GM19468 (cell line): ENCODE measurements around the gene PIP4K2A.

Source experiments
- ATAC-seq: cut with Tn5 transposase; IDR thresholded peaks from one replicate; pipeline ENCODE4 v1.9.1; 2021; ENCODE audit warnings: mild to moderate bottlenecking, moderate library complexity, moderate number of reproducible peaks; ENCODE audit not compliant: unreplicated experiment; ENCODE audit errors: extremely low read depth

PIP4K2A gene

GRCh38 chr10:22672319-22673090 is 41.9 kb downstream of the PIP4K2A start:
- no peak for ATAC-seq

DNA sequence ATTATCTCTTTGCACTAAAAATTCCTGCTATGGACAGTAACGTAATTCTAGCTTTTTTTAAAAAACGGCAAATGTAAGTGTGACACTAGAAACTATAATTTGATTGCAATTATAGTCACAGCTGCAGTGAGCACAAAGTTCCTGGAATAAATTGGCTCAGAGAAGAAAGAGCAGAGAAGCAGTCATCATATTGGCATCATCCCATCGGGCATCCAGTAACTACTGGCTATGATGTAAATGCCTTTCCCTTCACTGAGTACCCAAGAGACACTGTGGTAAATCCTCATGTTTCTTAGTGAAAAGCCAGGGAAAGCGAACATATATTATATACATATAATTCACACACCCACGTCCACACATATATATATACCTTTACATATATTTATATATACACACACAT is 43.6 kb downstream of the PIP4K2A start:
- ATAC-seq: no peak

DNA sequence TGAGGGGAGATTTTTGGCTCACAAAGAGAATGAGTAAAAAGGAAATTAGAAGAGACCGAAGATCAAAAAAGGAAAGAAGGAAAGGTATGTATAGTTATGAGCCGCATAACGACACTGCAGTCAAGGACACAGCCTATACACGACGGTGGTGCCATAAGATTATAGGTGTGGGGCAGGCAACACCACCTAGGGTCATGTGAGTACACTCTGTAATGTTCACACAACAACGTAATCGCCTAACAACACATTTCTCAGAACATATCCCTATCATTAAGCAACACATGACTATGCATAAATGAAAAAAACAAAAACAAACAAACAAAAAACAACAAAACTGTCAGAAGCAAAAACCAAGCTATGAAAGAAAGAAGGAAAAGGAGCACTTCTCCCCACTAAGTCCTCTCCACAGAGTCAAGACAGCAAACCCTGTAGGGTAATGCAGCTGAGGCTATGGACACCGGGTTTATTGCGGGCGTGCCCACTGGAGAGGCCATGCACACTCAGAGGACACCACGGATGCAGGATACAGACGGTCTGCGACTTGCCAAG is 45.1 kb downstream of the PIP4K2A start:
- ATAC-seq: no peak

- ATAC-seq: no peak
Measured at GRCh38 chr10:22667093-22667480, 47.3 kb downstream of the PIP4K2A start.

GRCh38 chr10:22666287-22667092 is 47.9 kb downstream of the PIP4K2A start:
- ATAC-seq: peak; percentile 35

- no peak for ATAC-seq
Measured at GRCh38 chr10:22665329-22665728, 49.0 kb downstream of the PIP4K2A start.

DNA sequence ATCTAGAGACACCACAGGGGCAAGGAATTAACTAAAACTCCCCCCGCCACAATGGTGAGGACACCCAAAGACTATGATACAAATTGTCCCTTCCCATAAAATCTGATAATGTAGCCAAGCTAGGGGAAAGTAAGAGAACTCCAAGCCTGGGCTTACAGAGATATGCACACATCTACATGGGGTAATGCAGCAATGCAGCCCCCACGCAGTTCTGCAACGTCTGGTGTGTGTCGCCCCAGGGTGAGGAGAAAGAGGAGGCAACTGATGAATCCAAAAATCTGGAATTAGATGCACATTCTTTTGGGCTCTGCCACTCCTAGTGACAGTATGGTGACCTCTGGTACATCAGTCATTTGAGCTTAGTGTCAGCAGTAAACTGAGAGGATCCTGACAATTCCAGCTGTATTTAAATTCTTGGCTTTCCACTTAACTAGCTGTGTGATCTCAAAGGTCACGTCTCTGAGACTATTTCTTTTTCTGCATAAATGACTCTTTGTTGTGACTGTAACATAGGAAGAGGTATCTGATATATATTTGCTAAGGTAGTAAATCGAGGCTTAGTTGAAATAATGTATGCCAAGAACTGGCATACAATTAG is 51.5 kb downstream of the PIP4K2A start:
- ATAC-seq: no peak

- no peak for ATAC-seq
Measured at GRCh38 chr10:22659866-22660265, 54.5 kb downstream of the PIP4K2A start.

DNA sequence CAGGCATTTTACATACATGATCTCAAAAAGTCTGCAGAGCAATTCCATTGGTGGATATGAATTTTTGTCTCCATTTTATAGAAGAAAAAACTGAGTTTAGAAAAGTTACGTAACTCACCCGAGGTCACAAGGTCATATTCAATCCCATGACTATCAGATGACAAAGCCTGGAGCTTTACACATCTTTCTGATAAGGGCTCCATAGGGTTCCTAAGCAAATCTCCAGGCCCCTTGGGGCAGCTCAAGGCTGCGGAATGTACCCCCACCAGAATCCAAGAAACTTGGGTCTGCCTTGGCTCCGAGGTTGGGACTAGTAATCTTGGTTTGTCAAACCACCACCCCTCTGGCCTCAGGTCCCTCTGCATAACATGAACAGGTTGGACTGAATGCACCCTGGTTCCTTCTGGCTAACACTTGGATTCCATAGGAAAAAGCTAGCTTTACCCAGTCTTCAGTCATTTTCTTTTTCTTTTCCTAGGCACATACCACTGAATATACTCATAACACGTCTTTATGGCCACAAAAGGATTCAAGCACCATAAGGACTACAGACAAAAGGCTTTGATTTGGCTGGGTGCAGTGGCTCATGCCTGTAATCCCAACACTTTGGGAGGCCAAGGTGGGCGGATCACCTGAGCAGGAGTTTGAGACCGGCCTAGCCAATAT is 55.5 kb downstream of the PIP4K2A start:
- ATAC-seq: no peak

- no peak for ATAC-seq
Measured at GRCh38 chr10:22657566-22658225, 56.7 kb downstream of the PIP4K2A start.

DNA sequence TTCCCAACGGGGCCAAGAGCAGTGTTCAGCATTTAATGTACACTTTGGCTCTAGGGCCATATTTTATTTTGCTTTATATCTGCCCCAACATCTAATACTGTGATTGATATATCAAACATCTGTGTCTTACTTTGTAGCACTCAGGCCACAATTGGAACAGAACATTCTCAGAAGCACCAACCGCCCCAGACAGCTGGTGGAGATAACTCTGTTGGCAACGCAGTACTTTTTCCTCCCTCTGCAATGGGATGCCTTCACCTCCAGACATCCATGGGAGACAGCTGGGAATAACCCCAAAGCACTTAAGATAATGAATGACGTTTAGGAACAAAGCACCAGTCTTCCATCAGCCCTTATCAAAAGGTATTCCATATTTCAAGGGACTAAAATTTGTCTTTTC is 57.4 kb downstream of the PIP4K2A start:
- no peak for ATAC-seq

DNA sequence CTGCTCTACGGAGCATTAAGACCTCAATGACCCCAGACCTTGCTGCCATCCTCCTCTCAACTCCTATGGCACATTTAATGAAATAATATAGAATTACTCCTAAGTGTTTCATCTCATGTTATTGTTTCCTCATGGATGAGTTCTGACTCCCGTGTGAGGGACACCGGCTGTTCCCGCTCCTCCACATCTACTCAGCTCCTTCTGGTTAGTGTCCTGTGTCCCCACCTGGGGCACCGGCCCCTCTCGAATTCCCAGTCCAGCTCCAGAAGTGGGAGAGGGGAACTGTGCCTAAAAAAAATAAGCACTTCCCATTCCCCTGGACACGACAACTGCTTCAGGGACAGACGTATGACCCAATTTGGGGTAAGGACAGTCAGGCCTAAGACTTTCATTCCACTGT is 58.3 kb downstream of the PIP4K2A start:
- ATAC-seq: no peak

- no peak for ATAC-seq
Measured at GRCh38 chr10:22655312-22655981, 58.9 kb downstream of the PIP4K2A start.

- no peak for ATAC-seq
Measured at GRCh38 chr10:22652988-22653481, 61.3 kb downstream of the PIP4K2A start.

DNA sequence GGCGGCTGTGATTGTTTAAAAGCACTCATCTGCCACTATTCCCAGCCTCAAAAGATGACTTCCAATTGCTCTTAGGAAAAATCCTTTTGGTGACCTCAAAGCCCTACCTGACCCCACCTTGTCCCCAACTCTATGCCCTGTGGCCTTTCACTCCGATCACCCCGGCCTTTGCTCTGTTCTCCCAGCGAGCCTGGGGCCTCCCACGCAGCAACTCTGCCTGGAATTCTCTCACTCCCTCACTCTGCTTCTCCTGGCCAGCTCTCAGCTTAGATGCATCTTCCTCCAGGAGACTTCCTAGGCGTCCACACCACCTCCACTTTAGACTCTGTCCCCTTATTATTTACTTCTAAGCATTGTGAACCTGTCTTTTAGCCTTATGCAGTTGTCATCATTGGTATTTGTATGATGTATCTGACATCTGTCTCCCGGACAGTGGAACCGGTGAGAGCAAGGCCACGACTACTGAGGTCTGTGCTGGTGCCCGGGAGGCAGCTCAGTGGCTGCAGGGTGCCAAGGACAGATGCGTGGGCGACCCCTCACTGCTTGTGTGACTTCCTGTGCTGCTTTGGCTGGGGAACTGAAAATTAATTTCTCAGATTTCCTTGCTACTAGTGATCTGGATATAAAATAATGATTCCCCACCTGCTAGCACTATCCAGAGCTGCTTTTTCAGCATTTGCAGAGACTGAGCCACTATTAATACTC is 63.0 kb downstream of the PIP4K2A start:
- no peak for ATAC-seq

DNA sequence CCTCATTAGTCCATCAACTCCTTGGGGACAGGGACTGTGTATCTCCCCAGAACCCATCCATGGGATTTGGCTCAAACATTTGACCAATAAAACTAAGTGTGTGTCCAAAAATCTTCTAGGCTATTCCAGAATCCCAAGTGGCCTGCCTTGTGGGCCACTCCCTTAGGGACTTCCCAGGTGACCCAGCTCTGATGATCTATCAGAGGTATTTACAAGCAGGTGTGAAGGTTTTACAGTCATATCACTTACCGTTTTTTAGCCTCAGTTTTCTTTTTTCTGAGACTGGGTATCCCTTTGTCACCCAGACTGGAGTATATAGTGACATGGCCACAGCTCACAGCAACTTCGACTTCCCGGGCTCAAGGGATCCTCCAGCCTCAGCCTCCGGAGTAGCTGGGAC is 64.4 kb downstream of the PIP4K2A start:
- no peak for ATAC-seq

- no peak for ATAC-seq
Measured at GRCh38 chr10:22649390-22649841, 65.0 kb downstream of the PIP4K2A start.

GRCh38 chr10:22648547-22648961 is 65.8 kb downstream of the PIP4K2A start:
- peak; percentile 20 for ATAC-seq
